HL-60 (cell line): ENCODE measurements around the gene ALG12.

ENCODE experiments used
- CTCF ChIP-seq: IDR thresholded peaks from one replicate; pipeline ENCODE4 v1.5.1; 2011; ENCODE audit warnings: low read length, control low read depth, inconsistent platforms; ENCODE audit not compliant: insufficient read depth
- GABPA ChIP-seq: IDR thresholded peaks from 2 replicates; pipeline ENCODE4 v1.6.1; 2012; ENCODE audit warnings: low read depth
- POLR2AphosphoS5 ChIP-seq: IDR thresholded peaks from 2 replicates; pipeline ENCODE4 v1.6.1; 2012; ENCODE audit warnings: low read depth
- REST ChIP-seq: IDR thresholded peaks from 2 replicates; pipeline ENCODE4 v1.6.1; 2012; ENCODE audit warnings: low read depth; ENCODE audit not compliant: insufficient replicate concordance
- SPI1 ChIP-seq: IDR thresholded peaks from 2 replicates; pipeline ENCODE4 v1.6.1; 2012; ENCODE audit warnings: low read depth, mild to moderate bottlenecking, borderline replicate concordance

- TF ChIP-seq CTCF, result no peak
- no peak for TF ChIP-seq REST
- no peak for TF ChIP-seq POLR2AphosphoS5
- no peak; the same call in 1 of the 2 replicates for TF ChIP-seq SPI1
- no peak for TF ChIP-seq GABPA
These were observed 33.0 kb downstream of the ALG12 start for GRCh38 chr22:49885281-49885680.
